ENCODE data around the gene RHOB.

GRCh38 chr2:20434588-20435294 lies 12.1 kb upstream of the RHOB start:
- TF ChIP-seq, protein P1, sequence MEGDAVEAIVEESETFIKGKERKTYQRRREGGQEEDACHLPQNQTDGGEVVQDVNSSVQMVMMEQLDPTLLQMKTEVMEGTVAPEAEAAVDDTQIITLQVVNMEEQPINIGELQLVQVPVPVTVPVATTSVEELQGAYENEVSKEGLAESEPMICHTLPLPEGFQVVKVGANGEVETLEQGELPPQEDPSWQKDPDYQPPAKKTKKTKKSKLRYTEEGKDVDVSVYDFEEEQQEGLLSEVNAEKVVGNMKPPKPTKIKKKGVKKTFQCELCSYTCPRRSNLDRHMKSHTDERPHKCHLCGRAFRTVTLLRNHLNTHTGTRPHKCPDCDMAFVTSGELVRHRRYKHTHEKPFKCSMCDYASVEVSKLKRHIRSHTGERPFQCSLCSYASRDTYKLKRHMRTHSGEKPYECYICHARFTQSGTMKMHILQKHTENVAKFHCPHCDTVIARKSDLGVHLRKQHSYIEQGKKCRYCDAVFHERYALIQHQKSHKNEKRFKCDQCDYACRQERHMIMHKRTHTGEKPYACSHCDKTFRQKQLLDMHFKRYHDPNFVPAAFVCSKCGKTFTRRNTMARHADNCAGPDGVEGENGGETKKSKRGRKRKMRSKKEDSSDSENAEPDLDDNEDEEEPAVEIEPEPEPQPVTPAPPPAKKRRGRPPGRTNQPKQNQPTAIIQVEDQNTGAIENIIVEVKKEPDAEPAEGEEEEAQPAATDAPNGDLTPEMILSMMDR (IDR thresholded peaks at IDR 0.05; ENCODE audit: poor library complexity), result no peak
- no peak for TF ChIP-seq EZH2 (IDR thresholded peaks at IDR 0.05; ENCODE audit: borderline replicate concordance)

Data from hepatocyte (in vitro differentiated cells).